HepG2 (cell line): ENCODE data around the gene ZNF213. TPM values are rescaled to one million over a fixed set of nuclear protein-coding genes. Genes with fewer than 3 reads are reported as not detected.
A peak's percentile ranks its signal among the peaks of the same experiment; 100 is the strongest.

Experiments used
- CCAR2 ChIP-seq: fragments of 200-400 bp; formaldehyde crosslinking; optimal IDR thresholded peaks from 2 replicates; pipeline ENCODE3; 2018; ENCODE audit warnings: low read depth, mild to moderate bottlenecking, low read length, moderate library complexity
- HNRNPK ChIP-seq: fragments of 200-400 bp; formaldehyde crosslinking; IDR thresholded peaks from 2 replicates; pipeline ENCODE4 v1.6.1; 2018; ENCODE audit warnings: low read length, low read depth, moderate library complexity, mild to moderate bottlenecking; ENCODE audit not compliant: poor library complexity, severe bottlenecking
- SIN3A ChIP-seq: IDR thresholded peaks from 2 replicates; pipeline ENCODE4 v1.6.1; 2011; ENCODE audit warnings: low read depth, mild to moderate bottlenecking, control low read depth, low read length, borderline replicate concordance
- SNAI1 ChIP-seq: sonication (generic); formaldehyde crosslinking; IDR thresholded peaks from 2 replicates; pipeline ENCODE4 v1.5.0; 2020; ENCODE audit warnings: mild to moderate bottlenecking, missing genetic modification reagents, borderline replicate concordance
- SNAPC2 ChIP-seq: sonication (generic); formaldehyde crosslinking; IDR thresholded peaks from 2 replicates; pipeline ENCODE4 v1.8.1; 2022; ENCODE audit warnings: mild to moderate bottlenecking, missing genetic modification reagents
- ZBTB20 ChIP-seq: sonication (generic); formaldehyde crosslinking; IDR thresholded peaks from 2 replicates; pipeline ENCODE4 v1.8.1; 2023; ENCODE audit warnings: missing genetic modification reagents, low read depth, mild to moderate bottlenecking, borderline replicate concordance
- ZBTB7B ChIP-seq: sonication (generic); formaldehyde crosslinking; IDR thresholded peaks from 2 replicates; pipeline ENCODE4 v1.4.0; 2020; ENCODE audit warnings: missing genetic modification reagents
- ZNF383 ChIP-seq: sonication (generic); formaldehyde crosslinking; IDR thresholded peaks from 2 replicates; pipeline ENCODE4 v1.4.0; 2020; ENCODE audit warnings: missing genetic modification reagents, mild to moderate bottlenecking, borderline replicate concordance
- ZNF543 ChIP-seq: sonication (generic); formaldehyde crosslinking; IDR thresholded peaks from 2 replicates; pipeline ENCODE4 v1.4.0; 2020; ENCODE audit warnings: mild to moderate bottlenecking, missing genetic modification reagents
- ZNF629 ChIP-seq: sonication (generic); formaldehyde crosslinking; conservative IDR thresholded peaks from 2 replicates; pipeline ENCODE4 v1.5.0; 2020; ENCODE audit warnings: missing genetic modification reagents
- ZNF775 ChIP-seq: sonication (generic); formaldehyde crosslinking; IDR thresholded peaks from 2 replicates; pipeline ENCODE4 v1.4.0; 2020; ENCODE audit warnings: missing genetic modification reagents, mild to moderate bottlenecking, moderate library complexity, borderline replicate concordance
- ZNF839 ChIP-seq: sonication (generic); formaldehyde crosslinking; IDR thresholded peaks from 2 replicates; pipeline ENCODE4 v1.4.0; 2020; ENCODE audit warnings: missing genetic modification reagents, mild to moderate bottlenecking, borderline replicate concordance
- polyA plus RNA-seq, 8 experiments: library from polyadenylated mRNA; depleted of rRNA in 3 of 8; stranded (reverse) in 7 of 8; unstranded in 1 of 8; fragments of >200 nt; fragmentation: Illumina TruSeq in 4 of 8; extraction: Trizol in 4 of 8; gene quantifications; 2 replicates each; pipeline versions ENCODE4 v1.2.1 to v1.2.3, GENCODE V29; 2011 to 2016; ENCODE audit warnings: low read depth in 4 of 8, missing spikeins in 1 of 8, mixed read lengths in 1 of 8; ENCODE audit not compliant: insufficient read depth in 1 of 8
- total RNA-seq, 5 experiments: library from RNA; depleted of rRNA; stranded (reverse); fragments of >200 nt; fragmentation: Illumina TruSeq; extraction: Trizol; gene quantifications; 2 replicates each; pipeline ENCODE4 v1.2.3, GENCODE V29; 2016; ENCODE audit warnings: low read depth in 1 of 5
- TF ChIP-seq, protein P1 (sequence below): sonication (generic); formaldehyde crosslinking; IDR thresholded peaks from 2 replicates; pipeline ENCODE4 v1.5.1; 2020; ENCODE audit warnings: missing genetic modification reagents, mild to moderate bottlenecking, borderline replicate concordance
- TF ChIP-seq, protein P2 (sequence below), 2 experiments: sonication (generic) in 1 of 2; formaldehyde crosslinking in 1 of 2; IDR thresholded peaks; 2 replicates each; pipeline versions ENCODE4 v1.4.0 to v1.6.1; 2018 to 2020; ENCODE audit warnings: missing genetic modification reagents in 2 of 2, borderline replicate concordance in 1 of 2, low read depth in 1 of 2, mild to moderate bottlenecking in 1 of 2, missing biosample characterization in 1 of 2
- TF ChIP-seq, protein P3 (sequence below), 2 experiments: fragments of 450-650 bp in 1 of 2; sonication (generic) in 1 of 2; formaldehyde crosslinking in 1 of 2; IDR thresholded peaks; 2 replicates each; pipeline versions ENCODE4 v1.6.1 to v1.8.0; 2016 to 2022; ENCODE audit warnings: antibody characterized with exemption in 1 of 2, mild to moderate bottlenecking in 1 of 2, missing genetic modification reagents in 1 of 2
- TF ChIP-seq, protein P4 (sequence below): sonication (generic); formaldehyde crosslinking; IDR thresholded peaks from 2 replicates; pipeline ENCODE4 v1.8.1; 2023; ENCODE audit warnings: mild to moderate bottlenecking, inconsistent platforms, moderate library complexity, missing genetic modification reagents, borderline replicate concordance

ZNF213 gene
- total and polyA plus RNA-seq, 2 of the 13 experiments (the other 11 are each of a cell fraction or from before 2014, with no cell fraction given): 0.59 to 0.97 TPM

DNA sequence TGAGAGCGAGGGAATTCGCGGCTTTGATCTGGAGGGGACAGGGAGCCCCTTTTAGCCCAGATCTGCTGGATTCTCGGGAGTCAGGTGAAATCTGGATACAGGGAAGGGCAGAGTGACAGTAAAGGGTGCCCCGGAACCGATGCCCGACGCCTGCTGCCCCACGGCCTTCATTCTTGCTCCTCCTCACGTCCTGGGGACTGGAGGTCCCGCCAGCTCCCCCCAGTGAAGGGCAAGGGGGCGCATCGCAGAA lies 53.8 kb downstream of the ZNF213 start (continued):
- TF ChIP-seq ZBTB7B (CRISPR knock-in tag): 0 out of 2 replicates have a peak, but pooled peaks have one; percentile 7
- no peak for TF ChIP-seq SNAPC2 (CRISPR knock-in tag)
- TF ChIP-seq, protein P1, sequence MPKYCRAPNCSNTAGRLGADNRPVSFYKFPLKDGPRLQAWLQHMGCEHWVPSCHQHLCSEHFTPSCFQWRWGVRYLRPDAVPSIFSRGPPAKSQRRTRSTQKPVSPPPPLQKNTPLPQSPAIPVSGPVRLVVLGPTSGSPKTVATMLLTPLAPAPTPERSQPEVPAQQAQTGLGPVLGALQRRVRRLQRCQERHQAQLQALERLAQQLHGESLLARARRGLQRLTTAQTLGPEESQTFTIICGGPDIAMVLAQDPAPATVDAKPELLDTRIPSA (CRISPR knock-in tag): no peak
- TF ChIP-seq, protein P2, sequence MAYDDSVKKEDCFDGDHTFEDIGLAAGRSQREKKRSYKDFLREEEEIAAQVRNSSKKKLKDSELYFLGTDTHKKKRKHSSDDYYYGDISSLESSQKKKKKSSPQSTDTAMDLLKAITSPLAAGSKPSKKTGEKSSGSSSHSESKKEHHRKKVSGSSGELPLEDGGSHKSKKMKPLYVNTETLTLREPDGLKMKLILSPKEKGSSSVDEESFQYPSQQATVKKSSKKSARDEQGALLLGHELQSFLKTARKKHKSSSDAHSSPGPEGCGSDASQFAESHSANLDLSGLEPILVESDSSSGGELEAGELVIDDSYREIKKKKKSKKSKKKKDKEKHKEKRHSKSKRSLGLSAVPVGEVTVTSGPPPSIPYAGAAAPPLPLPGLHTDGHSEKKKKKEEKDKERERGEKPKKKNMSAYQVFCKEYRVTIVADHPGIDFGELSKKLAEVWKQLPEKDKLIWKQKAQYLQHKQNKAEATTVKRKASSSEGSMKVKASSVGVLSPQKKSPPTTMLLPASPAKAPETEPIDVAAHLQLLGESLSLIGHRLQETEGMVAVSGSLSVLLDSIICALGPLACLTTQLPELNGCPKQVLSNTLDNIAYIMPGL (CRISPR knock-in tag; IDR thresholded peaks at IDR 0.05; ENCODE audit: borderline replicate concordance in 1 of 2, low read depth in 1 of 2): no peak
- 0 out of 2 replicates have a peak, but pooled peaks have one; percentile 54 for TF ChIP-seq SIN3A
- no peak for TF ChIP-seq ZNF543 (CRISPR knock-in tag)
- TF ChIP-seq ZNF775 (CRISPR knock-in tag): no peak
- TF ChIP-seq ZNF383 (CRISPR knock-in tag): no peak
- TF ChIP-seq, protein P3, sequence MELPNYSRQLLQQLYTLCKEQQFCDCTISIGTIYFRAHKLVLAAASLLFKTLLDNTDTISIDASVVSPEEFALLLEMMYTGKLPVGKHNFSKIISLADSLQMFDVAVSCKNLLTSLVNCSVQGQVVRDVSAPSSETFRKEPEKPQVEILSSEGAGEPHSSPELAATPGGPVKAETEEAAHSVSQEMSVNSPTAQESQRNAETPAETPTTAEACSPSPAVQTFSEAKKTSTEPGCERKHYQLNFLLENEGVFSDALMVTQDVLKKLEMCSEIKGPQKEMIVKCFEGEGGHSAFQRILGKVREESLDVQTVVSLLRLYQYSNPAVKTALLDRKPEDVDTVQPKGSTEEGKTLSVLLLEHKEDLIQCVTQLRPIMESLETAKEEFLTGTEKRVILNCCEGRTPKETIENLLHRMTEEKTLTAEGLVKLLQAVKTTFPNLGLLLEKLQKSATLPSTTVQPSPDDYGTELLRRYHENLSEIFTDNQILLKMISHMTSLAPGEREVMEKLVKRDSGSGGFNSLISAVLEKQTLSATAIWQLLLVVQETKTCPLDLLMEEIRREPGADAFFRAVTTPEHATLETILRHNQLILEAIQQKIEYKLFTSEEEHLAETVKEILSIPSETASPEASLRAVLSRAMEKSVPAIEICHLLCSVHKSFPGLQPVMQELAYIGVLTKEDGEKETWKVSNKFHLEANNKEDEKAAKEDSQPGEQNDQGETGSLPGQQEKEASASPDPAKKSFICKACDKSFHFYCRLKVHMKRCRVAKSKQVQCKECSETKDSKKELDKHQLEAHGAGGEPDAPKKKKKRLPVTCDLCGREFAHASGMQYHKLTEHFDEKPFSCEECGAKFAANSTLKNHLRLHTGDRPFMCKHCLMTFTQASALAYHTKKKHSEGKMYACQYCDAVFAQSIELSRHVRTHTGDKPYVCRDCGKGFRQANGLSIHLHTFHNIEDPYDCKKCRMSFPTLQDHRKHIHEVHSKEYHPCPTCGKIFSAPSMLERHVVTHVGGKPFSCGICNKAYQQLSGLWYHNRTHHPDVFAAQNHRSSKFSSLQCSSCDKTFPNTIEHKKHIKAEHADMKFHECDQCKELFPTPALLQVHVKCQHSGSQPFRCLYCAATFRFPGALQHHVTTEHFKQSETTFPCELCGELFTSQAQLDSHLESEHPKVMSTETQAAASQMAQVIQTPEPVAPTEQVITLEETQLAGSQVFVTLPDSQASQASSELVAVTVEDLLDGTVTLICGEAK (IDR thresholded peaks at IDR 0.05): no peak
- TF ChIP-seq, protein P3 (CRISPR knock-in tag; IDR thresholded peaks at IDR 0.05): no peak
- TF ChIP-seq SNAI1 (CRISPR knock-in tag): no peak
- no peak for TF ChIP-seq HNRNPK
- no peak for TF ChIP-seq ZNF839 (CRISPR knock-in tag)
- no peak for TF ChIP-seq ZBTB20 (CRISPR knock-in tag)
- TF ChIP-seq CCAR2: no peak
- no peak for TF ChIP-seq ZNF629 (CRISPR knock-in tag)
- TF ChIP-seq, protein P4, sequence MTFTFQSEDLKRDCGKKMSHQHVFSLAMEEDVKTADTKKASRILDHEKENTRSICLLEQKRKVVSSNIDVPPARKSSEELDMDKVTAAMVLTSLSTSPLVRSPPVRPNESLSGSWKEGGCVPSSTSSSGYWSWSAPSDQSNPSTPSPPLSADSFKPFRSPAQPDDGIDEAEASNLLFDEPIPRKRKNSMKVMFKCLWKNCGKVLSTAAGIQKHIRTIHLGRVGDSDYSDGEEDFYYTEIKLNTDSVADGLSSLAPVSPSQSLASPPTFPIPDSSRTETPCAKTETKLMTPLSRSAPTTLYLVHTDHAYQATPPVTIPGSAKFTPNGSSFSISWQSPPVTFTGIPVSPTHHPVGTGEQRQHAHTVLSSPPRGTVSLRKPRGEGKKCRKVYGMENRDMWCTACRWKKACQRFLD (CRISPR knock-in tag): no peak
